Vagina (tissue), 2 donors: ENCODE data around the gene FAAH. TPM values are rescaled to one million over a fixed set of nuclear protein-coding genes. Genes with fewer than 3 reads are reported as not detected.
A peak's percentile ranks its signal among the peaks of the same experiment; 100 is the strongest.

Source experiments
- DNase-seq, 2 donors: peaks; one replicate each; pipeline ENCODE4 v3.0.0-alpha.2; 2017; ENCODE audit errors: extremely low spot score in 2 of 2
- H3K27ac ChIP-seq: fragments of 200-600 bp; sonication (generic); one replicate; pipeline ENCODE4 v1.5.1; 2019
- H3K27me3 ChIP-seq: fragments of 200-600 bp; sonication (generic); one replicate; pipeline ENCODE4 v1.5.1; 2019
- H3K36me3 ChIP-seq, 2 donors: fragments of 200-600 bp; sonication (generic); one replicate each; pipeline ENCODE4 v1.5.1; 2017 to 2019
- H3K4me1 ChIP-seq: fragments of 200-600 bp; sonication (generic); one replicate; pipeline ENCODE4 v1.5.1; 2019
- H3K4me3 ChIP-seq, 2 donors: fragments of 200-600 bp; sonication (generic); 1 replicate in 1 of 2; 2 replicates in 1 of 2; pipeline ENCODE4 v1.5.1; 2016 to 2019
- H3K9me3 ChIP-seq: fragments of 200-600 bp; sonication (generic); one replicate; pipeline ENCODE4 v1.5.1; 2019
- CTCF ChIP-seq, 3 experiments: fragments of 450-650 bp in 2 of 3; fragments of 200-600 bp in 1 of 3; sonication (generic) in 1 of 3; IDR thresholded peaks; one replicate each; pipeline ENCODE4 v1.5.1; 2017 to 2019; ENCODE audit warnings: antibody characterized with exemption in 3 of 3, mild to moderate bottlenecking in 2 of 3, moderate library complexity in 2 of 3
- POLR2A ChIP-seq, 2 donors: fragments of 450-650 bp; IDR thresholded peaks; one replicate each; pipeline ENCODE4 v1.6.1; 2017; ENCODE audit warnings: antibody characterized with exemption in 2 of 2, mild to moderate bottlenecking in 2 of 2, moderate library complexity in 2 of 2
- POLR2AphosphoS5 ChIP-seq, 2 donors: sonication (generic); formaldehyde crosslinking; IDR thresholded peaks; one replicate each; pipeline ENCODE4 v1.9.0; 2017; ENCODE audit warnings: antibody characterized with exemption in 2 of 2, mild to moderate bottlenecking in 2 of 2, low read depth in 1 of 2; ENCODE audit not compliant: insufficient read depth in 1 of 2
- intact Hi-C: fragments of 100-400 bp; cut with DNase I; formaldehyde crosslinking; loops from one replicate; pipeline ENCODE4 v1.15.1; 2023
- total RNA-seq: library from RNA; depleted of rRNA; stranded (reverse); fragments of >200 nt; gene quantifications from one replicate; pipeline ENCODE4 v1.2.3, GENCODE V29; 2016

FAAH gene
- total RNA-seq, 1 donor from 2014 or later, result 38.1 TPM

- Histone ChIP-seq H3K4me1 (peaks cover 9% of the 10 kb centered on the region), H3K9me3 (no peaks in the 10 kb centered on the region), H3K27ac (no peak overlapping the region), H3K36me3 (no peaks in the 10 kb centered on the region), H3K27me3 (no peaks in the 10 kb centered on the region), H3K4me3 (no peak overlapping the region)
- DNase-seq, result no peak
- TF ChIP-seq CTCF (IDR thresholded peaks at IDR 0.05) (peak; percentile 37 to 67 (median 50)), POLR2AphosphoS5 (IDR thresholded peaks at IDR 0.05; ENCODE audit: insufficient read depth in 1 of 2, low read depth in 1 of 2) (no peak)
- intact Hi-C loops, result loop anchor here (5.0 kb wide), 1 partner anchor 80 kb away; no protein-coding TSS in a partner anchor
Measured at GRCh38 chr1:46446646-46447498, 52.8 kb downstream of the FAAH start.

- no peaks in the 10 kb centered on the region for H3K27me3 ChIP-seq
- DNase-seq, result no peak
- no peaks in the 10 kb centered on the region for H3K9me3 ChIP-seq
- H3K4me1 ChIP-seq, result peaks cover 9% of the 10 kb centered on the region
- intact Hi-C loops, result loop anchor here (5.0 kb wide), 1 partner anchor 80 kb away; no protein-coding TSS in a partner anchor
- H3K27ac ChIP-seq, result no peak overlapping the region
- H3K36me3 ChIP-seq, result no peaks in the 10 kb centered on the region
- H3K4me3 ChIP-seq, result peak overlapping the region; percentile 35 to 45
- TF ChIP-seq POLR2A (IDR thresholded peaks at IDR 0.05) (no peak), CTCF (IDR thresholded peaks at IDR 0.05) (no peak), POLR2AphosphoS5 (IDR thresholded peaks at IDR 0.05; ENCODE audit: insufficient read depth in 1 of 2, low read depth in 1 of 2) (no peak)
Measured at GRCh38 chr1:46447499-46448108, 53.5 kb downstream of the FAAH start.

- intact Hi-C loops, result loop anchor here (5.0 kb wide), 1 partner anchor 79 kb away; no protein-coding TSS in a partner anchor
- Histone ChIP-seq H3K27me3 (no peaks in the 10 kb centered on the region), H3K4me3 (peak overlapping the region; percentile 35 to 45)
Measured at GRCh38 chr1:46448109-46448911, 54.2 kb downstream of the FAAH start.

More at GRCh38 chr1:46448109-46448911, 54.2 kb downstream of the FAAH start:
- H3K9me3 ChIP-seq, result no peaks in the 10 kb centered on the region
- DNase-seq, result no peak
- no peak overlapping the region for H3K27ac ChIP-seq
- H3K4me1 ChIP-seq, result peaks cover 9% of the 10 kb centered on the region
- no peaks in the 10 kb centered on the region for H3K36me3 ChIP-seq
- no peak for TF ChIP-seq POLR2AphosphoS5 (IDR thresholded peaks at IDR 0.05; ENCODE audit: insufficient read depth in 1 of 2, low read depth in 1 of 2)
- TF ChIP-seq POLR2A (IDR thresholded peaks at IDR 0.05), result no peak
- no peak for TF ChIP-seq CTCF (IDR thresholded peaks at IDR 0.05)
